Neural cell (in vitro differentiated cells): ENCODE results near the gene ACOT7.

Experiments
- CTCF ChIP-seq: fragments of 450-650 bp; IDR thresholded peaks from 2 replicates; pipeline ENCODE4 v1.5.1; 2014; ENCODE audit warnings: antibody characterized with exemption, mild to moderate bottlenecking, moderate library complexity; ENCODE audit not compliant: poor library complexity, severe bottlenecking
- EP300 ChIP-seq: fragments of 450-650 bp; conservative IDR thresholded peaks from 2 replicates; pipeline ENCODE4 v1.6.1; 2014; ENCODE audit warnings: antibody characterized with exemption, mild to moderate bottlenecking, moderate library complexity; ENCODE audit not compliant: poor library complexity, severe bottlenecking
- EZH2 ChIP-seq: fragments of 200-600, 300-800 bp; shearing (Covaris generic), sonication (generic); IDR thresholded peaks from 2 replicates; pipeline ENCODE4 v1.6.1; 2014; ENCODE audit warnings: antibody characterized with exemption, low read length, borderline replicate concordance, mild to moderate bottlenecking; ENCODE audit not compliant: insufficient read depth, poor library complexity, severe bottlenecking
- MXI1 ChIP-seq: fragments of 450-650 bp; conservative IDR thresholded peaks from 2 replicates; pipeline ENCODE4 v1.6.1; 2014; ENCODE audit warnings: antibody characterized with exemption, mild to moderate bottlenecking; ENCODE audit not compliant: poor library complexity, severe bottlenecking
- POLR2AphosphoS5 ChIP-seq: IDR thresholded peaks from 2 replicates; pipeline ENCODE4 v1.6.1; 2012
- RAD21 ChIP-seq: fragments of 450-650 bp; conservative IDR thresholded peaks from 2 replicates; pipeline ENCODE4 v1.6.1; 2014; ENCODE audit warnings: antibody characterized with exemption, mild to moderate bottlenecking, moderate library complexity
- SMC3 ChIP-seq: fragments of 450-650 bp; conservative IDR thresholded peaks from 2 replicates; pipeline ENCODE4 v1.6.1; 2014; ENCODE audit warnings: antibody characterized with exemption, mild to moderate bottlenecking, moderate library complexity; ENCODE audit not compliant: poor library complexity
- TAF1 ChIP-seq: IDR thresholded peaks from 2 replicates; pipeline ENCODE4 v1.6.1; 2012; ENCODE audit warnings: low read depth

- no peak for TF ChIP-seq CTCF
- TF ChIP-seq SMC3, result no peak
- TF ChIP-seq EZH2, result no peak
- TF ChIP-seq MXI1, result no peak
- TF ChIP-seq TAF1, result no peak
- no peak for TF ChIP-seq RAD21
- no peak for TF ChIP-seq EP300
- no peak for TF ChIP-seq POLR2AphosphoS5
Observed at GRCh38 chr1:6269720-6270400, 123.7 kb downstream of the ACOT7 start.
